Erythroblast (primary cell): ENCODE data around the gene ARMC7.

ENCODE experiments used
- GATA1 ChIP-seq: IDR thresholded peaks from 2 replicates; pipeline ENCODE4 v1.6.1; 2011; ENCODE audit warnings: low read depth, mild to moderate bottlenecking, control low read depth, low read length, moderate library complexity
- POLR2A ChIP-seq: IDR thresholded peaks from 2 replicates; pipeline ENCODE4 v1.6.1; 2011; ENCODE audit warnings: mild to moderate bottlenecking, low read length

- TF ChIP-seq POLR2A, result no peak
- no peak for TF ChIP-seq GATA1
Measured at GRCh38 chr17:75155191-75155601, 45.4 kb downstream of the ARMC7 start.
